ENCODE data around the gene NEK10. TPM values are rescaled to one million over a fixed set of nuclear protein-coding genes. Genes with fewer than 3 reads are reported as not detected.

NEK10 gene
- total and polyA plus RNA-seq, 2 of the 13 experiments (the other 11 are each of a cell fraction or from before 2014, with no cell fraction given), result 2.8 to 14.2 TPM

- TF ChIP-seq LRRFIP1 (CRISPR knock-in tag; conservative IDR thresholded peaks at IDR 0.05) (no peak), ELF3 (CRISPR knock-in tag; IDR thresholded peaks at IDR 0.05) (no peak), CREB3 (CRISPR knock-in tag; IDR thresholded peaks at IDR 0.05) (no peak), CREM (IDR thresholded peaks at IDR 0.05) (no peak), CREM (CRISPR knock-in tag; IDR thresholded peaks at IDR 0.05) (no peak), RBAK (CRISPR knock-in tag; IDR thresholded peaks at IDR 0.05) (no peak), IKZF1 (IDR thresholded peaks at IDR 0.05) (no peak), ZNF556 (CRISPR knock-in tag; IDR thresholded peaks at IDR 0.05; ENCODE audit: borderline replicate concordance) (0 out of 2 replicates have a peak, but pooled peaks have one; percentile 33), FOXO4 (CRISPR knock-in tag; conservative IDR thresholded peaks at IDR 0.05) (no peak), ZNF3 (CRISPR knock-in tag; IDR thresholded peaks at IDR 0.05) (peak; percentile 70; the same call in 1 of the 2 replicates), GABPB1 (CRISPR knock-in tag; IDR thresholded peaks at IDR 0.05) (no peak), HIC2 (CRISPR knock-in tag; IDR thresholded peaks at IDR 0.05; ENCODE audit: low read depth) (no peak), HNF1A (IDR thresholded peaks at IDR 0.05; ENCODE audit: low read depth) (0 out of 2 replicates have a peak, but pooled peaks have one; percentile 7), HNF1A (CRISPR knock-in tag; IDR thresholded peaks at IDR 0.05; ENCODE audit: borderline replicate concordance) (peak; percentile 46; the same call in 1 of the 2 replicates), KDM1A (CRISPR knock-in tag; IDR thresholded peaks at IDR 0.05) (peak; percentile 99), GLI4 (CRISPR knock-in tag; IDR thresholded peaks at IDR 0.05; ENCODE audit: borderline replicate concordance) (no peak), NR3C1 (CRISPR knock-in tag; IDR thresholded peaks at IDR 0.05) (no peak), RARG (CRISPR knock-in tag; IDR thresholded peaks at IDR 0.05; ENCODE audit: low read depth) (no peak), ZBTB42 (CRISPR knock-in tag; IDR thresholded peaks at IDR 0.05) (no peak), ELF4 (CRISPR knock-in tag; IDR thresholded peaks at IDR 0.05; ENCODE audit: borderline replicate concordance) (no peak), REPIN1 (CRISPR knock-in tag; IDR thresholded peaks at IDR 0.05; ENCODE audit: borderline replicate concordance, low read depth) (no peak)
Observed at GRCh38 chr3:27366062-27366591, 3.1 kb downstream of the NEK10 start (continued).

Measured in HepG2 (cell line).